ENCODE data around the gene PTPN21. TPM values are rescaled to one million over a fixed set of nuclear protein-coding genes. Genes with fewer than 3 reads are reported as not detected.
"Not testable (repeated sequence)": the region's sequence is repeated elsewhere in the genome, so short reads cannot be mapped to it uniquely, and the experiment has no call there.

The PTPN21 gene
- total RNA-seq, 1 experiment from 2014 or later, result 4.0 TPM

GRCh38 chr14:88551980-88552431 lies 2.8 kb downstream of the PTPN21 start:
- DNase-seq (ENCODE audit: low spot score), result no peak

- DNase-seq (ENCODE audit: low spot score), result peak; percentile 71
These were observed 3.5 kb downstream of the PTPN21 start for GRCh38 chr14:88551094-88551870.

- no peak for DNase-seq (ENCODE audit: low spot score)
These were observed 4.7 kb downstream of the PTPN21 start for GRCh38 chr14:88550078-88550477.

GRCh38 chr14:88547386-88547780 lies 7.4 kb downstream of the PTPN21 start:
- no peak for DNase-seq (ENCODE audit: low spot score)

GRCh38 chr14:88546621-88547385 lies 8.0 kb downstream of the PTPN21 start:
- DNase-seq (ENCODE audit: low spot score), result no peak

- no peak for DNase-seq (ENCODE audit: low spot score)
These were observed 9.6 kb downstream of the PTPN21 start for GRCh38 chr14:88545256-88545655.

GRCh38 chr14:88542857-88543795 lies 11.7 kb downstream of the PTPN21 start:
- DNase-seq (ENCODE audit: low spot score), result no peak

GRCh38 chr14:88541324-88541723 lies 13.5 kb downstream of the PTPN21 start:
- DNase-seq (ENCODE audit: low spot score), result no peak

- no peak for DNase-seq (ENCODE audit: low spot score)
These were observed 19.0 kb downstream of the PTPN21 start for GRCh38 chr14:88535813-88536212.

- DNase-seq (ENCODE audit: low spot score), result no peak
These were observed 19.7 kb downstream of the PTPN21 start for GRCh38 chr14:88535149-88535548.

- DNase-seq (ENCODE audit: low spot score), result no peak
These were observed 21.7 kb downstream of the PTPN21 start for GRCh38 chr14:88533064-88533602.

- DNase-seq (ENCODE audit: low spot score), result not testable (repeated sequence)
These were observed 24.9 kb downstream of the PTPN21 start for GRCh38 chr14:88529889-88530288.

- DNase-seq (ENCODE audit: low spot score), result no peak
These were observed 32.4 kb downstream of the PTPN21 start for GRCh38 chr14:88522393-88522792.

- no peak for DNase-seq (ENCODE audit: low spot score)
These were observed 33.0 kb downstream of the PTPN21 start for GRCh38 chr14:88521818-88522217.

- no peak for DNase-seq (ENCODE audit: low spot score)
These were observed 34.9 kb downstream of the PTPN21 start for GRCh38 chr14:88519907-88520306.

- peak; percentile 8 for DNase-seq (ENCODE audit: low spot score)
These were observed 36.0 kb downstream of the PTPN21 start for GRCh38 chr14:88518592-88519512.

- DNase-seq (ENCODE audit: low spot score), result no peak
These were observed 37.9 kb downstream of the PTPN21 start for GRCh38 chr14:88516861-88517357.

- no peak for DNase-seq (ENCODE audit: low spot score)
These were observed 39.1 kb downstream of the PTPN21 start for GRCh38 chr14:88515499-88516221.

- DNase-seq (ENCODE audit: low spot score), result no peak
These were observed 47.6 kb downstream of the PTPN21 start for GRCh38 chr14:88507208-88507607.

GRCh38 chr14:88505621-88506020 lies 49.2 kb downstream of the PTPN21 start:
- no peak for DNase-seq (ENCODE audit: low spot score)

Data from H4 (cell line).